Activated T-cell treated with anti-CD3 and anti-CD28 coated beads, Interleukin-2, amount 50 U/mL, for 72 hours (primary cell): ENCODE results near the gene LINGO1. TPM values are rescaled to one million over a fixed set of nuclear protein-coding genes. Genes with fewer than 3 reads are reported as not detected.

Experiments used
- ATAC-seq, 2 donors: fragments of 150-1000 bp; cut with Tn5 transposase; replicated peaks in 1 of 2; 2 replicates each; pipeline ENCODE4 v1.10.0; 2021; ENCODE audit warnings: moderate library complexity in 2 of 2, mild to moderate bottlenecking in 1 of 2
- DNase-seq, 2 donors: peaks; one replicate each; pipeline ENCODE4 v3.0.0; 2021 to 2022; ENCODE audit warnings: mixed read lengths in 1 of 2
- H3K27ac Mint-ChIP-seq: one replicate; pipeline ENCODE4 v1.8.0; 2022; ENCODE audit warnings: mild to moderate bottlenecking, moderate library complexity, mixed read lengths
- H3K27me3 Mint-ChIP-seq: one replicate; pipeline ENCODE4 v1.8.0; 2022; ENCODE audit warnings: low read depth, mixed read lengths
- H3K36me3 Mint-ChIP-seq, 2 donors: one replicate each; pipeline ENCODE4 v1.8.0; 2022; ENCODE audit warnings: mixed read lengths in 2 of 2, mild to moderate bottlenecking in 1 of 2; ENCODE audit not compliant: insufficient read depth in 2 of 2
- H3K4me1 Mint-ChIP-seq: one replicate; pipeline ENCODE4 v1.8.0; 2022; ENCODE audit warnings: low read depth, mixed read lengths
- H3K4me3 Mint-ChIP-seq, 2 donors: one replicate each; pipeline ENCODE4 v1.8.0; 2022; ENCODE audit warnings: mild to moderate bottlenecking in 2 of 2, mixed read lengths in 2 of 2, moderate library complexity in 2 of 2
- H3K9me3 Mint-ChIP-seq, 2 donors: one replicate each; pipeline ENCODE4 v1.8.0; 2022; ENCODE audit warnings: mixed read lengths in 2 of 2
- total RNA-seq, 2 donors: library from RNA; stranded (reverse); gene quantifications; one replicate each; pipeline ENCODE4 v1.2.3, GENCODE V29; 2022

LINGO1 gene
- total RNA-seq, 2 donors from 2014 or later, result 0.17 TPM; not detected in 1

- H3K27me3 Mint-ChIP-seq, result peaks cover 45% of the 10 kb centered on the region
- H3K4me1 Mint-ChIP-seq, result peaks cover 12% of the 10 kb centered on the region
- H3K9me3 Mint-ChIP-seq, result no peaks in the 10 kb centered on the region
- H3K36me3 Mint-ChIP-seq, result no peaks in the 10 kb centered on the region
- no peak overlapping the region for H3K27ac Mint-ChIP-seq
- ATAC-seq (peak; percentile 86 to 89), DNase-seq (peak; percentile 83 to 84)
- peak overlapping the region; percentile 59 to 63 for H3K4me3 Mint-ChIP-seq
Observed at GRCh38 chr15:77633134-77633912, 611 bp upstream of the LINGO1 start.

- Mint-ChIP-seq H3K36me3 (no peaks in the 10 kb centered on the region), H3K4me1 (peaks cover 12% of the 10 kb centered on the region), H3K27ac (no peak overlapping the region), H3K4me3 (peak overlapping the region; percentile 47 to 57), H3K9me3 (no peaks in the 10 kb centered on the region), H3K27me3 (peaks cover 45% of the 10 kb centered on the region)
- no peak for DNase-seq
- no peak for ATAC-seq
Observed at GRCh38 chr15:77631745-77632533, 773 bp downstream of the LINGO1 start.

- no peak for ATAC-seq
- Mint-ChIP-seq H3K36me3 (no peaks in the 10 kb centered on the region), H3K4me1 (peaks cover 12% of the 10 kb centered on the region), H3K27ac (no peak overlapping the region), H3K9me3 (no peaks in the 10 kb centered on the region), H3K4me3 (no peak overlapping the region), H3K27me3 (peaks cover 42% of the 10 kb centered on the region)
- DNase-seq, result no peak
Observed at GRCh38 chr15:77630956-77631744, 1.6 kb downstream of the LINGO1 start.

GRCh38 chr15:77630056-77630455, 2.7 kb downstream of the LINGO1 start:
- Mint-ChIP-seq H3K27ac (no peak overlapping the region), H3K36me3 (no peaks in the 10 kb centered on the region), H3K27me3 (peaks cover 32% of the 10 kb centered on the region), H3K9me3 (no peaks in the 10 kb centered on the region), H3K4me1 (peaks cover 12% of the 10 kb centered on the region), H3K4me3 (no peak overlapping the region)
- DNase-seq (no peak), ATAC-seq (no peak)

GRCh38 chr15:77629070-77630030, 3.4 kb downstream of the LINGO1 start:
- H3K4me3 Mint-ChIP-seq, result no peak overlapping the region
- no peak overlapping the region for H3K27ac Mint-ChIP-seq
- H3K4me1 Mint-ChIP-seq, result peaks cover 10% of the 10 kb centered on the region
- no peak for ATAC-seq
- no peaks in the 10 kb centered on the region for H3K36me3 Mint-ChIP-seq
- DNase-seq, result no peak
- no peaks in the 10 kb centered on the region for H3K9me3 Mint-ChIP-seq
- peaks cover 30% of the 10 kb centered on the region for H3K27me3 Mint-ChIP-seq

- DNase-seq (no peak), ATAC-seq (no peak)
- Mint-ChIP-seq H3K27ac (no peak overlapping the region), H3K27me3 (peaks cover 22% of the 10 kb centered on the region), H3K4me3 (no peak overlapping the region), H3K9me3 (no peaks in the 10 kb centered on the region), H3K36me3 (no peaks in the 10 kb centered on the region), H3K4me1 (no peaks in the 10 kb centered on the region)
Observed at GRCh38 chr15:77628010-77628409, 4.7 kb downstream of the LINGO1 start.

GRCh38 chr15:77627581-77627980, 5.1 kb downstream of the LINGO1 start:
- ATAC-seq (no peak), DNase-seq (no peak)
- Mint-ChIP-seq H3K4me1 (no peaks in the 10 kb centered on the region), H3K36me3 (no peaks in the 10 kb centered on the region), H3K27ac (no peak overlapping the region), H3K9me3 (no peaks in the 10 kb centered on the region), H3K4me3 (no peak overlapping the region), H3K27me3 (peaks cover 22% of the 10 kb centered on the region)

- no peak overlapping the region for H3K4me3 Mint-ChIP-seq
- H3K4me1 Mint-ChIP-seq, result no peaks in the 10 kb centered on the region
- DNase-seq (no peak), ATAC-seq (no peak)
- H3K27ac Mint-ChIP-seq, result no peak overlapping the region
- no peaks in the 10 kb centered on the region for H3K36me3 Mint-ChIP-seq
- peaks cover 22% of the 10 kb centered on the region for H3K27me3 Mint-ChIP-seq
- no peaks in the 10 kb centered on the region for H3K9me3 Mint-ChIP-seq
Observed at GRCh38 chr15:77627067-77627466, 5.6 kb downstream of the LINGO1 start.

- Mint-ChIP-seq H3K36me3 (no peaks in the 10 kb centered on the region), H3K4me3 (no peak overlapping the region), H3K4me1 (no peaks in the 10 kb centered on the region), H3K9me3 (no peaks in the 10 kb centered on the region), H3K27me3 (peaks cover 22% of the 10 kb centered on the region), H3K27ac (no peak overlapping the region)
- DNase-seq (no peak), ATAC-seq (no peak)
Observed at GRCh38 chr15:77626002-77626401, 6.7 kb downstream of the LINGO1 start.

- H3K4me3 Mint-ChIP-seq, result no peak overlapping the region
- H3K27ac Mint-ChIP-seq, result no peak overlapping the region
- no peaks in the 10 kb centered on the region for H3K36me3 Mint-ChIP-seq
- no peak for DNase-seq
- ATAC-seq, result no peak
- no peaks in the 10 kb centered on the region for H3K9me3 Mint-ChIP-seq
- peaks cover 20% of the 10 kb centered on the region for H3K27me3 Mint-ChIP-seq
- no peaks in the 10 kb centered on the region for H3K4me1 Mint-ChIP-seq
Observed at GRCh38 chr15:77625376-77625775, 7.3 kb downstream of the LINGO1 start.

- DNase-seq (no peak), ATAC-seq (no peak)
- Mint-ChIP-seq H3K4me3 (no peak overlapping the region), H3K4me1 (no peaks in the 10 kb centered on the region), H3K9me3 (no peaks in the 10 kb centered on the region), H3K36me3 (no peaks in the 10 kb centered on the region), H3K27ac (no peak overlapping the region), H3K27me3 (peaks cover 15% of the 10 kb centered on the region)
Observed at GRCh38 chr15:77624868-77625267, 7.8 kb downstream of the LINGO1 start.

- no peak for DNase-seq
- Mint-ChIP-seq H3K27me3 (peaks cover 6% of the 10 kb centered on the region), H3K36me3 (no peaks in the 10 kb centered on the region), H3K4me1 (no peaks in the 10 kb centered on the region), H3K9me3 (no peaks in the 10 kb centered on the region), H3K4me3 (no peak overlapping the region), H3K27ac (no peak overlapping the region)
- ATAC-seq, result no peak
Observed at GRCh38 chr15:77623755-77624524, 8.8 kb downstream of the LINGO1 start.
